ENCODE results near the gene SCIN. TPM values are rescaled to one million over a fixed set of nuclear protein-coding genes. Genes with fewer than 3 reads are reported as not detected.
A peak's percentile ranks its signal among the peaks of the same experiment; 100 is the strongest.

The SCIN gene
- total RNA-seq, 1 experiment from 2014 or later: 0.39 TPM

DNA sequence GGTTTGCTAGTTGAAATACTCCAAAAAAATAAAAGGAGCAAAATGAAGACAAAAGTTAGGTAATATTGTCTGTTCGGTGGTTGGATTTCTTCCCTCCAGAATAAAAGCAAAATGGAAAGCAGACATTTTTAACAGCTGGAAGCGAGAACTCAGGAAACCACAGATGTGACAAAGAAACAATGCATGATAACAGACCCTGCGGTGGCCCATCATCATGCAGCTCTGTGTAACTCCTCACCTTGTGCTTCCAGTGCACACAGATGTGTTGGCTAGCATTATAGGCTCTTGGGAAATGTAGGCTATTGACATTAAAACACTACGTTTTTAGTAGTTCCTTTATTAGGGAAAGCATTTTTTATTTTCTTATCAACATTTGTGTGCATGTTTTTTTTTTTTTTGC, 63.1 kb downstream of the SCIN start:
- DNase-seq (ENCODE audit: low spot score): no peak
- intact Hi-C loops (cut with micrococcal nuclease; ENCODE audit: unreplicated experiment): no loop called here
- Histone ChIP-seq H3K4me3 (ENCODE audit: low read depth, low read length, poor library complexity, severe bottlenecking) (no peak overlapping the region), H3K27me3 (replicated peaks; ENCODE audit: insufficient read depth, low read depth, low read length, poor library complexity) (no peaks in the 10 kb centered on the region), H3K27ac (ENCODE audit: low read depth, low read length, poor library complexity, severe bottlenecking) (no peak overlapping the region), H3K4me1 (ENCODE audit: insufficient read depth, low read length, poor library complexity, severe bottlenecking) (peaks cover 4% of the 10 kb centered on the region), H3K9me3 (ENCODE audit: low read depth, low read length, poor library complexity, severe bottlenecking) (no peaks in the 10 kb centered on the region), H3K36me3 (ENCODE audit: insufficient read depth, low read length, poor library complexity, severe bottlenecking) (no peaks in the 10 kb centered on the region)
- CTCF ChIA-PET: no interaction called here
- POLR2A ChIA-PET (ENCODE audit: low non-redundant PET): no interaction called here
- BruUV-seq (replicated peaks): no TSS peak
- TF ChIP-seq EZH2 (IDR thresholded peaks at IDR 0.05; ENCODE audit: borderline replicate concordance, low read depth, low read length, poor library complexity, severe bottlenecking): no peak
- TF ChIP-seq, protein P1, sequence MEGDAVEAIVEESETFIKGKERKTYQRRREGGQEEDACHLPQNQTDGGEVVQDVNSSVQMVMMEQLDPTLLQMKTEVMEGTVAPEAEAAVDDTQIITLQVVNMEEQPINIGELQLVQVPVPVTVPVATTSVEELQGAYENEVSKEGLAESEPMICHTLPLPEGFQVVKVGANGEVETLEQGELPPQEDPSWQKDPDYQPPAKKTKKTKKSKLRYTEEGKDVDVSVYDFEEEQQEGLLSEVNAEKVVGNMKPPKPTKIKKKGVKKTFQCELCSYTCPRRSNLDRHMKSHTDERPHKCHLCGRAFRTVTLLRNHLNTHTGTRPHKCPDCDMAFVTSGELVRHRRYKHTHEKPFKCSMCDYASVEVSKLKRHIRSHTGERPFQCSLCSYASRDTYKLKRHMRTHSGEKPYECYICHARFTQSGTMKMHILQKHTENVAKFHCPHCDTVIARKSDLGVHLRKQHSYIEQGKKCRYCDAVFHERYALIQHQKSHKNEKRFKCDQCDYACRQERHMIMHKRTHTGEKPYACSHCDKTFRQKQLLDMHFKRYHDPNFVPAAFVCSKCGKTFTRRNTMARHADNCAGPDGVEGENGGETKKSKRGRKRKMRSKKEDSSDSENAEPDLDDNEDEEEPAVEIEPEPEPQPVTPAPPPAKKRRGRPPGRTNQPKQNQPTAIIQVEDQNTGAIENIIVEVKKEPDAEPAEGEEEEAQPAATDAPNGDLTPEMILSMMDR (conservative IDR thresholded peaks at IDR 0.05; ENCODE audit: low read depth, low read length): no peak

DNA sequence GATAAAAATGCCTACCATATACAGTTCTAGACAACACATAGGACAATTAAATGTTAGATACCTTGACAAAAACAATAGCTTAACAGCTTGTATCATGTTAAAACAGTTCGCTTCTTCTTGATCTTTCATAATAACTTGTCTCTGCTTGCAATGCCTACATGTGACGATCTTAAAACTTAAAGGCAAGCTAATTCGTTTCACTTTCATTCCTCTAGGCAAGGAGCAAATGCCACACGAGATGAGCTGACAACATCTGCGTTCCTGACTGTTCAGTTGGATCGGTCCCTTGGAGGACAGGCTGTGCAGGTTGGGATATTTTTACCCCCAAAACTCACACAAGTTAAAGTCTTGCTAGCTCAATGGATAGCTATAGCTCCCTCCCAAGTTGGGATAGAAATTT, 65.3 kb downstream of the SCIN start:
- TF ChIP-seq EZH2 (IDR thresholded peaks at IDR 0.05; ENCODE audit: borderline replicate concordance, low read depth, low read length, poor library complexity, severe bottlenecking): no peak
- TF ChIP-seq, protein P1 (conservative IDR thresholded peaks at IDR 0.05; ENCODE audit: low read depth, low read length): no peak
- no peaks in the 10 kb centered on the region for H3K9me3 ChIP-seq (ENCODE audit: low read depth, low read length, poor library complexity, severe bottlenecking)
- no peaks in the 10 kb centered on the region for H3K36me3 ChIP-seq (ENCODE audit: insufficient read depth, low read length, poor library complexity, severe bottlenecking)
- H3K27ac ChIP-seq (ENCODE audit: low read depth, low read length, poor library complexity, severe bottlenecking): no peak overlapping the region
- H3K4me1 ChIP-seq (ENCODE audit: insufficient read depth, low read length, poor library complexity, severe bottlenecking): no peaks in the 10 kb centered on the region
- DNase-seq (ENCODE audit: low spot score): peak; percentile 20
- intact Hi-C loops (cut with micrococcal nuclease; ENCODE audit: unreplicated experiment): no loop called here
- ChIA-PET CTCF (no interaction called here), POLR2A (ENCODE audit: low non-redundant PET) (interaction anchor here (0.6 kb wide), 1 partner anchor 1156 kb away, joined by 3 read pairs; no protein-coding TSS in a partner anchor)
- no TSS peak for BruUV-seq (replicated peaks)
- H3K4me3 ChIP-seq (ENCODE audit: low read depth, low read length, poor library complexity, severe bottlenecking): peak overlapping the region; percentile 11
- H3K27me3 ChIP-seq (replicated peaks; ENCODE audit: insufficient read depth, low read depth, low read length, poor library complexity): no peaks in the 10 kb centered on the region

DNA sequence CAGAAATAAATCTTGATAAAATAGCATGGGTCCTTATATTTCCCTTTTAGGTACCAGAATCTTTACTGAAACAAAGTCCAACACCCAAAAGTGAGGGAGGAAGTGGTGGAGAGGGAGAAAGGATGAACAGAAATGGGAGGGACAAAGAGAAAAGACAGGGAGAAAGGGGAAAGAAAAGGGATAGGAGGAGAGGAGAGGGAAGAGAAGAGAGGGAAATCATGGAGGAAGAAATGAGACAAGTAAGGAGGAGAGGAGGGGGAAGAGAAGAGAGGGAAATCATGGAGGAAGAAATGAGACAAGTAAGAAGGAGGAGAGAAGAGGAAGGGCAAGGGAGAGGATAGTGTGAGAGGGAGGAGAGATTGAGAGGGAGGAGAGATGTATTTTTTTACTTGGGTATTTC, 66.8 kb downstream of the SCIN start:
- Histone ChIP-seq H3K4me1 (ENCODE audit: insufficient read depth, low read length, poor library complexity, severe bottlenecking) (no peaks in the 10 kb centered on the region), H3K36me3 (ENCODE audit: insufficient read depth, low read length, poor library complexity, severe bottlenecking) (no peaks in the 10 kb centered on the region), H3K4me3 (ENCODE audit: low read depth, low read length, poor library complexity, severe bottlenecking) (no peak overlapping the region), H3K9me3 (ENCODE audit: low read depth, low read length, poor library complexity, severe bottlenecking) (no peaks in the 10 kb centered on the region), H3K27ac (ENCODE audit: low read depth, low read length, poor library complexity, severe bottlenecking) (no peak overlapping the region), H3K27me3 (replicated peaks; ENCODE audit: insufficient read depth, low read depth, low read length, poor library complexity) (no peaks in the 10 kb centered on the region)
- intact Hi-C loops (cut with micrococcal nuclease; ENCODE audit: unreplicated experiment): no loop called here
- POLR2A ChIA-PET (ENCODE audit: low non-redundant PET): no interaction called here
- no peak for DNase-seq (ENCODE audit: low spot score)
- TF ChIP-seq, protein P1 (conservative IDR thresholded peaks at IDR 0.05; ENCODE audit: low read depth, low read length): no peak
- no peak for TF ChIP-seq EZH2 (IDR thresholded peaks at IDR 0.05; ENCODE audit: borderline replicate concordance, low read depth, low read length, poor library complexity, severe bottlenecking)
- no TSS peak for BruUV-seq (replicated peaks)
- CTCF ChIA-PET: no interaction called here

All from A673 (cell line).